OCI-LY7 (cell line): Measurements from ENCODE around the gene L3HYPDH.

Experiments used
- EZH2phosphoT487 ChIP-seq: fragments of 200-600 bp; sonication (generic); IDR thresholded peaks from 2 replicates; pipeline ENCODE4 v1.6.1; 2018; ENCODE audit warnings: low read depth, borderline replicate concordance, mild to moderate bottlenecking, mixed run types, antibody characterized with exemption, low read length, moderate library complexity, mixed read lengths
- TF ChIP-seq, protein P1 (sequence below): fragments of 200-600 bp; sonication (generic); conservative IDR thresholded peaks from 2 replicates; pipeline ENCODE4 v1.5.1; 2014; ENCODE audit warnings: mild to moderate bottlenecking, antibody characterized with exemption, low read length, moderate library complexity, mixed read lengths

DNA sequence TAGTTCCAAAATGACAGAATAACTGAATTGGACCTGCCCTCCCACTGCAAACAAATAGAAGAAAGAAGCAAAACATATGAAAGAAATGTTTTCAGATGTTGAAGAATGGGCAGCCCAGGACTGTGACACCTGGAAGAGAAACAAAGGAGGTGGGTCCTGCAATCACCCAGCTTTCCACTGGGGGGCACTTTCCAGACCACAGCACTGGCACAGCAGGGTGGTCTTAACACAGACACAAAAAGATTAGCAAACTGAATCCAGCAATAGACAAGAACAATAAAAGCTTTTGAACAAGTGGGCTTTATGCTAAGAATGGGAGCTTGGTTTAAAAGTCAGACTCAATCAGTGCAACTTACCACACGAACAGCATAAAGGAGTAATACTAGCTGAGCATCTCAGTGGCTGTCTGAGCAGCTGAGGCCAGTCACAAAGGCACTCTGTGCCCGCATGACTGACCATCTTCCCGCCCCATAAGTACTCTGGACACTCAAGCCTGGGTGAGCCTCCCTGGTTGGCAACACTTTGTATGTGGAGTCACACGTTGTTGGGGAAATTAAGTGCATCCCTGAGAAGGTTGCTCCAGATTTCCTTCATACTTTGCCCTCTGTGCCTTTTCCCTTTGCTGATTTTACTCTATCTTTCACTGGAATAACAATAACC is 27.8 kb upstream of the L3HYPDH start:
- TF ChIP-seq, protein P1, sequence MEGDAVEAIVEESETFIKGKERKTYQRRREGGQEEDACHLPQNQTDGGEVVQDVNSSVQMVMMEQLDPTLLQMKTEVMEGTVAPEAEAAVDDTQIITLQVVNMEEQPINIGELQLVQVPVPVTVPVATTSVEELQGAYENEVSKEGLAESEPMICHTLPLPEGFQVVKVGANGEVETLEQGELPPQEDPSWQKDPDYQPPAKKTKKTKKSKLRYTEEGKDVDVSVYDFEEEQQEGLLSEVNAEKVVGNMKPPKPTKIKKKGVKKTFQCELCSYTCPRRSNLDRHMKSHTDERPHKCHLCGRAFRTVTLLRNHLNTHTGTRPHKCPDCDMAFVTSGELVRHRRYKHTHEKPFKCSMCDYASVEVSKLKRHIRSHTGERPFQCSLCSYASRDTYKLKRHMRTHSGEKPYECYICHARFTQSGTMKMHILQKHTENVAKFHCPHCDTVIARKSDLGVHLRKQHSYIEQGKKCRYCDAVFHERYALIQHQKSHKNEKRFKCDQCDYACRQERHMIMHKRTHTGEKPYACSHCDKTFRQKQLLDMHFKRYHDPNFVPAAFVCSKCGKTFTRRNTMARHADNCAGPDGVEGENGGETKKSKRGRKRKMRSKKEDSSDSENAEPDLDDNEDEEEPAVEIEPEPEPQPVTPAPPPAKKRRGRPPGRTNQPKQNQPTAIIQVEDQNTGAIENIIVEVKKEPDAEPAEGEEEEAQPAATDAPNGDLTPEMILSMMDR, result peak; percentile 86
- no peak for TF ChIP-seq EZH2phosphoT487
